Loucy (cell line): Measurements from ENCODE around the gene HAUS6.

ENCODE experiments used
- CTCF ChIP-seq: fragments of 200-600 bp; sonication (generic); conservative IDR thresholded peaks from 2 replicates; pipeline ENCODE4 v1.5.1; 2014; ENCODE audit warnings: mild to moderate bottlenecking, antibody characterized with exemption, low read length
- EZH2phosphoT487 ChIP-seq: fragments of 200-600 bp; IDR thresholded peaks from 2 replicates; pipeline ENCODE4 v1.6.1; 2018; ENCODE audit warnings: antibody characterized with exemption, mild to moderate bottlenecking, moderate library complexity, borderline replicate concordance

DNA sequence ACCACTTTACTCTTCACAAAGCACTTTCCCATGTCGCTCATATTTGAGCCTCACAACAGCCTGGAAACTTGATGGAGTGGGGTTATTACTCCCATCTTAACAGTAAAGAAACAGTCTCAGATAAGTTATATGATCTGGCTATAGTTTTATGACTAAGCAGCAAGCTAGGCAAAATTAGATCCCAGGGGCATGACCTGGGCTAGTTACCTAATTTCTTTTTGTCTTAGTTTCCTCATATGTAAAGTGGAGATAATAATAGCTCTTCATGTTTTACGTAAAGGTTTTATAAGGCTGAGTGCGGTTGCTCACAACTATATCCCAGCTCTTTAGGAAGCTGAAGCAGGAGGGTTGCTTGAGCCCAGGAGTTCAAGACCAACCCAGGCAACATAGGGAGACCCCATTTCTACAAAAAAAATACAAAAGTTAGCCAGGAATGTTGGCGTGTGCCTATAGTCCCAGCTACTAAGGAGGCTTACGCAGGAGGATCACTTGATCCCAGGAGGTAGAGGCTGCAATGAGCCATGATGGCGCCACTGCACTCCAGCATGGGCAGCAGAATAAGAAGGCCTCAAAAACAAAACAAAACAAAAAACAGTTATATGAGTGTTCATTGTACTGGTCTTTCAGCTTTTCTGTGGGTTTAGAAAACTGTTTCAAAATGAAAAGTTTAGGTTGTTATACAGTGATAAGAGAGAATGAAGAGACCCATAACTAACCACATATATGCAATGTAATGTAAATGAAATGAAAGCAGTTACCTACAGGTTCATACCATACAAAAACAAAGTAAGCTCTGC is 31.0 kb upstream of the HAUS6 start:
- peak; percentile 19; the same call in 1 of the 2 replicates for TF ChIP-seq CTCF
- no peak for TF ChIP-seq EZH2phosphoT487
